GM19023 (cell line): ENCODE data around the gene GRHL1.

Experiments
- ATAC-seq: cut with Tn5 transposase; IDR thresholded peaks from one replicate; pipeline ENCODE4 v1.9.1; 2021; ENCODE audit warnings: mild to moderate bottlenecking, moderate library complexity; ENCODE audit not compliant: unreplicated experiment

Gene GRHL1

DNA sequence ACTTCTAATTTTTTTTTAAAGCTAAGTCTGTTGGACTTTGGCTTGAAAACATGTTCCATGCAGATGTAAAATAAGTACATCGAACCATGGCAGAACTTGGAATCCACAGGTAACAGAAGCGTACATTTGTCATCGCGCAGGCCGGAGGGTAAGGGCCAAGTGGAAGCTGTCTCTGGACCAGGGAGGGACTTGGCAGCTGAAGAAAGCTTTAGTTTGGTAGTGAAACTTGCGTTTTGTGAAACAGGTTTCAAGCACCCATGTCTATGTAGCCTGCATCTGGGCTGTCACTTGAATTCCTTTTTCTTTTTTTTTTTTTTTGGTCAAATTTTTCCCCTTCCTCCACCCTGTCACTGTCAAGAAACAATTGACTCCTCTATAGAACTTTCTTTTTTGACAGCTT lies 20.4 kb downstream of the GRHL1 start:
- no peak for ATAC-seq

DNA sequence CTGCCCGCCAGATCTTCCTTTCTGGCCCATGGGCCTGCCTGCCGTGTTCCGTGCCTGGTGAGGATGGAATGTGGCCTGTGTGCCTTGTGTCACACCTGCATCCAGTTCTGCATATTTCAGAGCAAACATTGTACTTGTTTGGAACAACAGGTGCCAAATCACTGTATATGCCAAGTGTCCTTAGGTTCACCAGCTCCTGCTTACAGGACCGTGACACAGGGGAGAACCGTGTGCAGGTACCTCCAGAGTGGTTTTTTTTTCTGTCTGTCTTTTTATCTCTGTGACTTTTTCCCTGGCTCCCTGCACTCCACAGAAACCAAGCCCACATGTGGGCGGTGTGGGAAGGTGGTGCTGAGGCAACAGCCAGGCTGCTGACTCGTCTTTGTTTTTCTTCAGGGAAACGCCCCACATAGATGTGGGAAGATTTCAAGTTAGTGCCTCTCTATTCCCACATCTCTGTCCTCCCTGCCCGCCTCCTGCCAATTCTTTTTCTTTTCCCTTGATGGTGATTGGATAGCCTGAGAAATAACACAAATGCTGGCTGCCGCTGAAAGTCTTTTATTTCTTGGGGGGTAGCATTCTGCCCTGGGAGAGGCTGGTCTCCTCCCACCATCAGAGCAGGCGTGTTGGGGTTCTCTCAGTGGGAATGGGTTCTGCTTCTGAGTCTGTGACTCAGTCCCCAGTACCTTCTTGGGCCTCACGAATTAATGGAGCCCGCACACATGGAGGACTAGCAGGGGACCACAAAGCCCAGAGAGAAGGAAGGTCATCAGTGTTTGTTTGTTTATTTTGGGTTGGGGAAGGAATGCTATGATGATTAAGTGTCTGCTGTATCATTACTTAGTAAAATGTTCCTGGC lies 21.4 kb downstream of the GRHL1 start:
- no peak for ATAC-seq

DNA sequence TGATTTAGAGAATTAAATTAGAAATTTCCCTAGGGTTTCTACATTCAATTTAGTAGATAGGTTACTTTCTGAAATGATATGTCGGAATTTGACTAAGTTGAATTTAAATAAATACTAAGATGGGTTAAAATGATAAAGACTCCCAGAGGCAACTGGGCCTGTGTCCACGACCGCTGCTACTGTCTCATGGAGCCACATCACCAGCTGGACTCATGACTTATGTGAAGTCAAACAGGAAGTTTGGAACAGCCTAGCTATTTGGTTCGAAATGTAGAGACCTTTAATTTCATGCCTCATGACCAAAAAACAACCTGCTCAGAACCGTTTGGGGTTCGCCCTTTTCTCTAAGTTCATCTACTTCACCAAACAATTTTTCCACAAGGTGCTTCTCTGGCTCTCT lies 22.2 kb downstream of the GRHL1 start:
- ATAC-seq: no peak

DNA sequence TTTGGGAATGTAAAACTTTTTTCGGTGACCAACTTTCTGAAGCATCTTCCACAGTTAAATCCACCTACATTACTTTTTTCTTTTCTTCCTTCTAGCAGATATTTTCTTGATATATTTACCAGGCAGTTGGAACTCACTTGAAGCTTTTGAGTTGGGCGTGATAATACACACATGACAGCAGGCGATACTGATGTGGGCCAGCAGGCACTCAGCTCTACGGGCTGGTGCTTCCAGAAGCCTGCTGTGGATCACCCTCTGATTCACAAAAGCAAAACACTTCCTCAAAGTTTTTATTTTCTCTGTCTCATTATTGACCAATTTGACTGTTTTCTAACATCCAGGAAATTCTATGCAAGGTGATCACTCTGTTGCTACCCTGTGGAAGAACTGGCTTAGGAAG lies 22.9 kb downstream of the GRHL1 start:
- no peak for ATAC-seq

DNA sequence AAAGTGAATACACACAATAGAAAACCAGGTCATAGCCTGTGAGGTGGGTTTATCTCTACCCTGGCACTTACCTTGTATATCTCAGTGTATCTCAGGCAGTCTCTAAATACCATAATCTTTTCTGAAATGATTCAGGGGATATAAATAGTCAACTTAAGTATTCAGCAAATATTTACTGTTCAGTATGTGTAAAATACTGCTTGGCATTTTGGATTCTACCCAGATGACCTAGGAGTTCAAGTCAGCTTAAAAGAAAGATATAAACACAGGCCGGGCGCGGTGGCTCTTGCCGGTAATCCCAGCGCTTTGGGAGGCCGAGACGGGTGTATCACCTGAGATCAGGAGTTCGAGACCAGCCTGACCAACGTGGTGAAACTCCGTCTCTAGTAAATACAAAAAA lies 23.8 kb downstream of the GRHL1 start:
- ATAC-seq: no peak

DNA sequence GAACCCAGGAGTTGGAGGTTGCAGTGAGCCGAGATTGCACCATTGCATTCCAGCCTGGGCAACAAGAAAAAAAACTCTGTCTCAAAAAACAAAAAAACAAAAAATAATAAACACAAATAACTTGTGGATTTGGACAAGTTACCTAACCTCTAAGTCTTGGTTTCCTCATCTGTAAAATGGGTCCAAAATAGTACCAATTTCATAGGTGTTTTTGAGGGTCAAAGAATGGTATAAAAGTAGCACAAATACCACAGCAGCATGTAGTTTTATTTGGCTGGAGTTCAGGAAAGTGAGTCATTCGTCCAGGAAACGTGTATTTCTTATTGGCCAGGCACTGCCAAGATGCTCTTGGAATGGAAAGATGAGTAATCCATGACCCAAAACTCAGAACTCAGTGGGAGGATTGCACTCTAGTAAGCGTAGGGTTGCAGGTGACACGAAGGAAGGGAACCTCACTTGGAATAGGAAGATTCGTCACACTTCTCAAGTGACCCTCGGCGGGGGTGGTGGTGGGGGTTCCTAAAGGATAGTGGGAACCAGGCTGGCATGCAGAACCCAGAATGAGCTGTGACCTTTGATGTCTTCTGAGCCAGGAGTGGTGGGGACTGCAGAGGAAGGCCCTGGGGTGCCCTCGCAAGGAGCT lies 24.4 kb downstream of the GRHL1 start:
- no peak for ATAC-seq

DNA sequence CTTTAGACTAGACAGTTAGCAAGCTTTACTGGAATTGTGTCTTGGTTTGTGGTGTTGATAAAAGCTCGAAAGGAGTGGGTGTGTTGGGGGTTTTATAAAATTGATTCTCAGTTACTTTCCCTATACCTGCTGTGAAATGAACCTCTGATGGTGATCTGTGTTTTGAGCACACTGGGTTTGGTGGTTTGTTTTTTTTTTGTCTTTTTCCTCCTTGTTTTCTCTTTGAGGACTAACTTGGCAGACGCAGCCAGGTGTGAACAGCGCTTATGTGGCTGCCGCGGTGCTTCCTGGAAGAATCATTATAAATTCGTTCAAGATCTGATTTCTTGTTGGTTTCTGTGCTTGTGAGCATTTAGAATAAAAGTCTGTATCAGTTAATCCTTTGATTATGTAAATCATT lies 28.5 kb downstream of the GRHL1 start:
- no peak for ATAC-seq

DNA sequence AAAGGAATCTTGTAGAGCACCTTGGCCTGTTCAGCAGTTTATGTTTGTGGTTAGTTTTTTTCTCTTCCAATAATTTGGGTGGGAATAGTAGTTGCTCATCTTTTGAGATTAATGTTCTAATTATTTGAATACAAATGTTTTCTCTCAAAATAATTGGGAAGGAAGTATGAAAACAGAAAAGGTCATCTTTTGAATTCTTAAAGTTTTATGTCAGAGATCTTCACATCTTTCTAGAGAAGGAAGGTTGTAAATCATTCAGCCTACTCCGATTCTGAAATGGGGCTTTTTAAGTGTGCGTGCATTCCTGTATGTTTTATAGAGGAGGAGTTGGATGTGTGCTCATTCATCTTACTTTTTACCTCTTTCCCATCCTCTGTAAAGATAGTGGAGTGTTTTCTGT lies 29.0 kb downstream of the GRHL1 start:
- no peak for ATAC-seq

DNA sequence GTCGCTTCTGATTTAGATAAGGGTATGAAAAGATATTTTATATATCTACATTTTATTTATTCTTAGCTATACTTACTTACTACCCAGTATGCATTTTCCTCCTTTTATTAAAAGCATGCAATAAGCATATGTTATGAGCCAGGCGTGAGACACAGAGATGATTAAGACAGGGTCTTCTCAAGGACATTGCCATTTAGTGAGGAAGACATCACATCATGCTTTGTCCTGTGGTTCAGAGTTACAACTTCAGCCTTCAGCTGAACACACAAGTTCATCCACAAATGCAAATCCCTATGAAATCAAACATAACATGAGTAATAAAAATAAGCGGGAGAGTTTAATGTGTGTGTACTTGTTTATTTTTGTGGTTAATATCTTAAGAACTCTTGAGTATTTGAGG lies 30.2 kb downstream of the GRHL1 start:
- ATAC-seq: no peak

DNA sequence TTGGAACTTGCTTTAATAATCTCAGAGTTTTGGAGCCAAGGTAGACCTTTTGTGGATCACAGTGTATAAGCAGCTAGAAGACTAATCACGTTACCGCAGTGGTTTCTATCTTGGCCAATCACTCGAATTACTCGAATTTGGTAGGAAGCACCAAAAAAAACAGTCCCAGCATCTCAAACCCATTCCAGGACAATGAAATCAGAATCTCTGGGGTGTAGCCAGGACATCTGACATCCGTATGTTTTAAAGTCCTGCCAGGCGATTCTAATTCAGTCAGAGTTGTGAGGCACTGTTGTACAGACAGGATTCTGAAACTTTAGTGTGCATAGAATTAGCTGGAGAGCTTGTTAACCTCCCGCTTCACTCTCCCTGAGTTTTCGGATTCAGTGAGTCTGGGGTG lies 30.8 kb downstream of the GRHL1 start:
- no peak for ATAC-seq

DNA sequence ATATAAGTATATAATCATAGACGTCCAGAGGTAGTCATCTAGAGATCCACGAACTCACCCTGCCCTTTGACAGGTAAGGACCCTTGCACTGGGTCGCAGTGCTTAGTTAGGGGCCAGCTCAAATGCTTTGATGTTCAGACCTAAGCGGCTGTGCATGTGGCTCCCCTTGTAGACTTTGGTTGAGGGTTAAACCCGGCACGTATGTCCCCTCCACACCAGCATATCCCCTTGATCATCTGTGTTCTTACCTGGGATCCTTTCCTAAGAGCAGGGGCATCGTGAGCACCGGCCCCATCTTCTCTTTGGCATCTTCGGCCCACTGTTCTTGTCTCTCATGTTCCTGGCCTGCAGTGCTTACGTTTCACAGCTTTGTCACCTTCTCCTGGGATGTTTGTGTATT lies 31.4 kb downstream of the GRHL1 start:
- ATAC-seq: no peak

DNA sequence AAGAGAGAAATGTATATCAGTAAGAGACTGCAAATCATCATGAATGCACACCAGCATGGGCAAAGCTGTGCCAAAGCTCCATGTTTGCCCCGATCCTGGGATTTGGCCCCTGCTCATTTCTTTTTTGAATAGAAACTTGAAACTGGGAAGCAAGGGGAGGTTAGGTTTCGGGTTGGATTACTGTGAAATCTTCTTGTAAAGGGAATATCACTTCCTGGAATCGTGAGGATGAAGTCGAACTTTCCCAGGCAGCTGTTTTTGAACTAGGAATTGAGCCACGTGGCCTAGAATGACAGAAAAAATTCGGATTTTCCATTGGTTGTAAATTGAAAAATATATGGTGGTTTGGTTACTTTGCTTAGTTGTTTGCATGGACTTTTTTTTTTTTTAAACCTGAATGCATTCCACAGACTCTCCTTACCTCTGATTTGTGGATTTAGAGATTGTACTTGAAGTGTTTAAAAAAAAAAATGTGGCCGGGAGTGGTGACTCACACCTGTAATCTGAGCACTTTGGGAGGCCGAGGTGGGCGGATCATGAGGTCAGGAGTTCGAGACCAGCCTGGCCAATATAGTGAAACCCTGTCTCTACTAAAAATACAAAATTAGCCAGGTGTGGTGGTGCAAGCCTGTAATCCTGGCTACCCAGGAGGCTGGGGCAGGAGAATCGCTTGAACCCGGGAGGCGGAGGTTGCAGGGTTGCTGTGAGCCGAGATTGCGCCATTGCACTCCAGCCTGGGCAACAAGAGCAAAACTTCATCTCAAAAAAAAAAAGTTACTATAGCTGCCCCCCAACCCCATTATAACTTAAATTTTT lies 32.1 kb downstream of the GRHL1 start:
- ATAC-seq: no peak

DNA sequence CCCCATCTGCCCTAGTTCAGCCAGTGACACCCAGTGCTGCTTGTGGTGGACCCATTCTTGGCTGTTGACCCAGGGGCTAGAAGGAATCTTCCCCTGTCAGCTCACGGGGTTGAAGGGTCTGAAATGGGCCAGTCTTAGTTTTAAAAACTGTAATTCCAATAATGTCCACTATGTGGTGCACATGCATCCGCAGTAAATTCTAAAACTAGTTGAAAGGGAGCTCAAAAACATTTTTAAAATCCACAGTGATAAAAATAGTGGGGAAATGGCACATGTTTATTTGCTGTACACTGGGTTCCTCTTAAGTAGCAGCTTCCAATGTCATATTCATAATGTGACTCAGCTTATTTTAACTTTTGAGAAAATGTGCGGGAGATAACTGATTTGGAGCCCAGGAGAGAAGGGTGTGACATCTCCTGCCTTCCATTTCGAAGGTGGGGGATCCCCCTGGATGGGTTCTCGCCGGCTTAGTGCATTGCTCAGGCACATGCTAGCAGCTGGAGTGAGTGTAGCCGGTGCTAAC lies 32.8 kb downstream of the GRHL1 start:
- ATAC-seq: no peak

DNA sequence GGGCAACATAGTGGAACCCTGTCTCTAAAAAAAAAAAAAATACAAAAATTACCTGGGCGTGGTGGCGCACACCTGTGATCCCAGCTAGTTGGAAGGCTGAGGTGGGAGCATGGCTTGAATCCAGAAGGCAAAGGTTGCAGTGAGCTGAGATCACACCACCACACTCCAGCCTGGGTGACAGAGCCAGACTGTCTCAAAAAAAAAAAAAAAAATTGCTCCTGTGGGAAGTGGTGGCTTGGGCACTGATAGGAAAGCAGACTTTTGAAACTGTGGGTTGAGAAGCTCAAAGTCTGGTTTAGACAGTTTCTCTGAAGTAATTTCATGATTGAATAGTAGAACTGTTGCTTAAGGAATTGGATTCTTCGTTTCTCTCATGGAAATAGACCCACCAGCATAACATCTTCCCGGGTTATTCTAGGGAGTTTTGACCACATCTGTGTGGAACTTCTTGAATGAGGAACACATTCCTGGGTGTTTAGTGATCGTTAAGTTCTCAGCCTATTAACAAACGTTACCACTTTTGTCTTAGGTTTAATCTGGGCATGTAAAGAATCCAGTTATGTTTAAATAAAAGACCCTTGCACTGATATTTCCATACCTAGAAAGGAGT lies 33.5 kb downstream of the GRHL1 start:
- ATAC-seq: no peak

DNA sequence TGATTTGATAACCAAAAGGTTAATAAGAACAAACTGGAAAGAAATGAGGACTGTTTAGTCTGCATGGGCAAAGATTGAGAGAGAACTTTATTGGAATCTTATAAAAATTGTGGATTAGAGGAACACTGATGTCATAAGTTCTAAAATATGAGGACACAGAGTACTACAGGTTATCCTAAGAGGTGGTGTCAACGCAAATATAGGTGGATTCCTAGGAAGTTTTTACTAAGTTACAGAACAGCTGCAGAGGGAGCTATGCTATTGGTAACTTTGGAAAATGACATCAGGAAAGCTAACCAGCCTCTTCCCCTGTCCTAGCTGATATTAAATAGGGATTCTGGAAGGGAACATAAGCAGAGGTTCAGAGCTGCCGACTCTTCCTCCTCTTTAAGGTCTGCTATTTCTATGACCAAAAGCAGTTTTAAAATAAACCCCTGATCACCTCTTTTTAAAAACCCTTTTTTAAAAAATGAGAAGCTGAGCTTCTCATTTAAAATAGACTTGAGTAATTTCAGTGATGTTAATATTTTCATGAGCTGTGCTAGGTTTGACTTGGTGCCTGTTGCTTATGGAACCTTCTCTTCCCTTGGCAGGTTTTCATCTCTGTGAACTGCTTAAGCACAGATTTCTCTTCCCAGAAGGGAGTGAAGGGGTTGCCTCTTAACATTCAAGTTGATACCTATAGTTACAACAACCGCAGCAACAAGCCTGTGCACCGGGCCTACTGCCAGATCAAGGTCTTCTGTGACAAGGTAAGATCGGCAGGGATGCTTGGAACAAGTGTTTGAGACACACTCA lies 34.2 kb downstream of the GRHL1 start:
- ATAC-seq: no peak

DNA sequence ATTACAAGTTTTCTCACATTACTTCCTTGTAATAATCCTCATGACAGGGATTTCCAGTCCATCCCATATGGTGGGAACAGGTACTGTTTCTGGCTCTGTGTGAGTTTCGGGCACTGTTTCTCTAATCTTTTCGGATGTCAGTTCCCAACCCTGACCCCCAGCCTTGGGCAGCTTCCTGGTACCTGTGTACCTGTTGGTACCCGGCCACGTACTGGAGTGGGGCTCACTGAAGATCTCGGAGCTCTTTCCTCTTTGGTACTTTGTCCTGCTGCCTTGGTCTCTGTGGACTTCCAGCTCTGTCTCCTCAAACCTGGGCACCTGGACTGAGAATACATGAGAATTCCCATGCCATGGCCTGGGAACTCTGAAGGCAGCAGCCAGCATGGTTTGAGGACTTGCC lies 36.8 kb downstream of the GRHL1 start:
- no peak for ATAC-seq

DNA sequence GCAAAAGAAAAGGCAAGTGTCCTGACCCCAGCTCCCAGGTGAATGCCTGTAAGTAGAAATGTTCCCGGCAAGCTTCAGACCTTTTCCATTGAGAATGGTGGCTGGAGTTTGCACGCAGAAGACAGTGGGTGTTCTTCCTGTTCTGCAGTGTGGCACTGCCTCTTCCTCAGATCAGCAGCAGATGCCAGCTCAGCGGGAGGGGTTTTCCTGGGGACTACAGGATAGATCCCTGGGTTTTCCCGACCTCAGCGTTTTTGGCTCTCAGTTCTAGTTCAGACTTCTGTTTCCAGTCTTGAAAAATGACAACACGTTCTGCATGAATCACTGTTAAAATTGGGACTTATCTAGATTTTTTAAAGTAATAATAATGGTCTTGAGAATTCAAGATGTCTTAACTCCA lies 39.2 kb downstream of the GRHL1 start:
- no peak for ATAC-seq

DNA sequence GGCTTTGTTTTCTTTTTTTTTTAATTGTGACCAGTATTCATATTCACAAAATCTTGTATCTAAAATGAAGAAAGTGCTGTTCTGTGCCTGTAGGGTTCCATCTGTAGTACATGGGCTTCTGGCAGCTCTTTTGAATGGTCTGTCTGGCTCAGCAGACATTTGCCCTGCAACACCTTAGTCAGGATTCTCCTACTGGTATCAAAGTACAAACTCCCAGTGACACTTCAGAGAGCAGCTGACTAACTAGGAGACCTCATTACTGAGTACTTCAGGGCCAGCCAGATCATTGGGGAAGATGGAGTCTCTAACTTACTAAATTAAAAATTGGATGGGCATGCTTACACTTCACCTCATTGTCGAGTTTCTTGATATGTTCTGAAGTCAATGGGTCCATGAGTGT lies 39.7 kb downstream of the GRHL1 start:
- no peak for ATAC-seq

DNA sequence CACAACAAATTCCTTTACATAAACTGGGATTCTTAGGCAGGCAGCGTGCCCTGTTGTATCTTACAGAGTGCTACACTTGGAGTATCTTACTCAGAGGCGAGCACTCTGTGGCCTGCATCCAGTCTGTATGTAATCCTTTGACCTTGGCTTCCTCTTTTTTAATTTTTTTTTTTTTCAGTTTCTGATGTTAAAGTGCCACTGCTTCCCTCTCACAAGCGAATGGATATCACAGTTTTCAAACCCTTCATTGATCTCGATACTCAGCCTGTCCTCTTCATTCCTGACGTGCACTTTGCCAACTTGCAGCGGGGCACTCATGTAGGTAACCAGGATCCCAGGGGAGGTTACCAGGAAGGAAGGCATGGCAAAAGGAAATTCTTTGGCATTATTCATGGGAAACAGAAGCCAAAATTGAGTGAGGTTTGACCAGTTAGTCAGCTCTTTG lies 40.4 kb downstream of the GRHL1 start:
- no peak for ATAC-seq
